SKM-1 (cell line): ENCODE data around the gene WDR20.
"Not testable (repeated sequence)": the region's sequence is repeated elsewhere in the genome, so short reads cannot be mapped to it uniquely, and the experiment has no call there.

Experiments used
- DNase-seq: peaks from one replicate; lab custom pipeline; 2025; ENCODE audit not compliant: unreplicated experiment; lab: John Stamatoyannopoulos, UW

Gene WDR20

DNA sequence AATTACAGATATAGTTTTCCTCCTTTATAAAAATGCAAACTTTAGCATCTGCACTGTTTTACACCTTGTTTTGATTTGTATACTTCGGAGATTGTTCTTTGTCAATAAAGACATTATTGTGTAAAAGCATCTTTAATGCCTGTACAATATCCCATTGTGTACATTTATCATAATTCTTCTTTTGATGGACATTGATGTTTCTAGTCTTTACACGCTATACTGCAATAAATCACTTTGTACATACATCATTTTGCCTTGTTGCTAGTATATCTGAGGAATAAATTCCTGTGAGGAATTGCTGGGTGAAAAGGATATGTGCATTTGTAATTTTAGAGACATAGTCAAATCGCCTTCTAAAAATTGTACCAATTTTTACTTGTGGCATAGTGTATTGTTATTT is 30.4 kb downstream of the WDR20 start:
- no peak for DNase-seq

DNA sequence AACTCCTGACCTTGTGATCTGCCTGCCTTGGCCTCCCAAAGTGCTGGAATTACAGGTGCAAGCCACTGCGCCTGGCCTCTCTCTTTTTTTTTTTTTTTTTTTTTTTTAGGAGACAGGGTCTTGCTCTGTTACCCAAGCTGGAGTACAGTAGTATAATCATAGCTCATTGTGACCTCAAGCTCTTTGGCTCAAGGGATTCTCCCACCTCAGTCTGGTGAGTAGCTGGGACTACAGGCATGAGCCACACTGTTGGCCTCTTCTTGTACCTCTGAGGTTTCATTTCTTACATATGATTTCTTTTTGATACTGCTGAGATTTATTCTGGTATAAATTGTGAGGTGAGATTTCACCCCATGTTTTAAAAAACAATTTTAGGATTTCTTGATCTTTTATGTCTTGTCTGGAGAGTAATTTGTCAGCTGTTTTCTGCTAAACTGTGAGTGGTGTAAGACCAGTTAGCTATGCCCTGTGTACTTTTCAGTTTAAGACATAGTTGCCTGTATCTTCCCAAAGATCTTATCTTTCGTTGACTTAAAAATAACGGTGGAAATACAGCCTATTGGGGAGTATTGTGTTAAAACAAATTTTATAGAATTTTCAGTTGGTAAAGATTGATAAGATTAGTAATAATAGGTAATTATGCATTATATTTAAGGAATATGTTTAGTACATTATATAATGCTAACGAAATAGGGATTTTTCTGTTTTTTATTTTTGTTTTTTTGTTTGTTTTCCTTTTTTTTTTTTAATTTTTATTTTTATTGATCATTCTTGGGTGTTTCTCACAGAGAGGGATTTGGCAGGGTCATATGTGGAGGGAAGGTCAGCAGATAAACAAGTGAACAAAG is 31.7 kb downstream of the WDR20 start:
- DNase-seq: no peak

DNA sequence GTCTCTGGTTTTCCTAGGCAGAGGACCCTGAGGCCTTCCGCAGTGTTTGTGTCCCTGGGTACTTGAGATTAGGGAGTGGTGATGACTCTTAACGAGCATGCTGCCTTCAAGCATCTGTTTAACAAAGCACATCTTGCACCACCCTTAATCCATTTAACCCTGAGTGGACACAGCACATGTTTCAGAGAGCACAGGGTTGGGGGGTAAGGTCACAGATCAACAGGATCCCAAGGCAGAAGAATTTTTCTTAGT is 32.2 kb downstream of the WDR20 start:
- not testable (repeated sequence) for DNase-seq

DNA sequence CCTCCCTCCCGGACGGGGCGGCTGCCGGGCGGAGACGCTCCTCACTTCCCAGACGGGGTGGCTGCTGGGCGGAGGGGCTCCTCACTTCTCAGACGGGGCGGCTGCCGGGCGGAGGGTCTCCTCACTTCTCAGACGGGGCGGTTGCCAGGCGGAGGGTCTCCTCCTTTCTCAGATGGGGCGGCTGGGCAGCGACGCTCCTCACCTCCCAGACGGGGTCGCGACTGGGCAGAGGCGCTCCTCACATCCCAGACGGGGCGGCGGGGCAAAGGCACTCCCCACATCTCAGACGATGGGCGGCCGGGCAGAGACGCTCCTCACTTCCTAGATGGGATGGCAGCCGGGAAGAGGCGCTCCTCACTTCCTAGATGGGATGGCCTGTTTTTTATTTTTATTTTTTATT is 33.0 kb downstream of the WDR20 start:
- not testable (repeated sequence) for DNase-seq

DNA sequence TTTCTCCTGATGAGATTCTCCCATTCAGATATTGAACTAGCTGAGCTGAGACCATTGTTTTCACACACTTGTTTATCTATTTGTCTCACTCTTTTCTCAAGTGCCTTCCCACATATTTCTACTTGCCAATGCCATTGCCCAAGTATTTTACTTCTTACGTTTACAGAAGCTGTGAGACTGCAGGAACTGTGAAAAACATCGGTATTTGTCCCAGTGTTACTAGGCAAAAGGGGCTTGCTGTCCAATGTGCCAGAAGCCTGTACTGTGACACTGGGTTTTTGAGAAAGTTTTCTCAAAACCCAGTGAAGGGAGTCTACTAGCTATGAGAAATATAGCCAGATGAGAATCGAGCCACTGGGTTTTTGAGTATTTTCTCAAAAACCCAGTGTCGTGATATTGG is 37.5 kb downstream of the WDR20 start:
- DNase-seq: no peak

DNA sequence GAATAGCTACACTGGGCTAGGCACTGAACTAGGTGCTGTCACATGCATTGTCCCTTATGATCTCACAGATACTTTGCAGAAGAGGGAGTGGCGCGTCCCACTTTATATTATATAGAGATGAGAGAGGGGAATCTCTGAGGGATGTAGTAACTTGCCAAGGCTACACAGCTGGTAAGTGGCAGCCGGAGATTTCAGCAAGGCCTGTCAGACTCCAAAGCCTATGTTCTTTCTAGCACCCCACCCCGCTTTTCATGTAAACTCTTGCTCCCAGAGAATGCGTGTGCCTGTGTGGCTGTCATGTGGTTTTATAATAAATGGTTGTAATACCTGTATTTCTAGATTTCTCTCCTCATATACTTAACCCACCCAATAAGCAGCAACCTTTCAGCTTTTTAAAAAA is 39.1 kb downstream of the WDR20 start:
- no peak for DNase-seq

DNA sequence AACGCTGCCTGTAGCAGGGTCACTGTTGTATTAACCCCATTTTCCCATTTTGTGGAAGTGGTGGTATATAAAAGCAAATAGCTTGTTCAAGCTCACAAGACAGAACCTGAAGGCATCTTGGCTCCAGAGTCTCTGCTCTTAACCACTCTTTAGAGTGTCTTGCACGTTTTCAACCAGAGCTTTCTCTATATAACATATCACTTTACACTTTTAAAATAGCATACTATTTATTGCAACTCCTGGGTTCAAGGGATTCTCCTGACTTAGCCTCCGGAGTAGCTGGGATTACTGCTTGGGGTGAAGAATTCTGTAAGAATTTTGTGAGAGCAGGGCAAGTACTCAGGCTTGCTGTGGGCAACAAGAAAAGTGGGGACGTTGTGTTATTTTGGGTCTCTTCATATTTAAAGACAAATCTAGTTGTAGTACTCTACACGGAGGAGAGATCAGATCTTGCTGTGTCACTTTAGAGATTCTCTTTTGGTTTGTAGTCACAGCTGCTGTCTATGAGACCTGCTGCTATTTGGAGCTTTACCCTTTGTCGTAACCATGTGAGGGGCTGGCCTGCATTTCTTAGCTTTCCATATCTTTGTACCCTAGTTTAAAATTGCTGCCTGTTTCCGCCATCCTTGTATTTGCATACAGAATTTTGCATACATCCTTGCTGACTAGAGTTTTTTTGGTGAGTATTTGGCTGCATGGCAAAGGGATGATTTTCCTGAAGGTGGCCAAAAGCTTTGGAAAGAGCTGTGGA is 40.7 kb downstream of the WDR20 start:
- no peak for DNase-seq

DNA sequence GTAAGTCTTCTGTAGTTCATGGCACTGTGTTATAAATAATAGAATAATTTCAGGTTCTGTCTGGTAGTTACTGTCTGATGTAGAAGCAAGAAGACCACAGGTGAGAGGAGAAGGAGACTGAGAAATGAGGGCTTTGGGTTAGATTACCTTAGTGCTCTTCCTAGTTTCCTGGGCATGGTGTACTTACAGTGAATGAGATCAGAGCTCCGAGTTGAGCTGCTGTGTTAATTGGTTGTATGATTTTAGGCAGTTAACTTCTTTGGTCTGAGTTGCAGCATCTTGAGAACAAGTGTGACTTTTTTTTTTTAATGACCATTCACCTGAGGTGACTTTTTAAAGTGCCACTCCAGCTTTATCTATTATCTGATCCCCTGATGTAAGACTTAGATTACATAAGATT is 41.5 kb downstream of the WDR20 start:
- DNase-seq: no peak

DNA sequence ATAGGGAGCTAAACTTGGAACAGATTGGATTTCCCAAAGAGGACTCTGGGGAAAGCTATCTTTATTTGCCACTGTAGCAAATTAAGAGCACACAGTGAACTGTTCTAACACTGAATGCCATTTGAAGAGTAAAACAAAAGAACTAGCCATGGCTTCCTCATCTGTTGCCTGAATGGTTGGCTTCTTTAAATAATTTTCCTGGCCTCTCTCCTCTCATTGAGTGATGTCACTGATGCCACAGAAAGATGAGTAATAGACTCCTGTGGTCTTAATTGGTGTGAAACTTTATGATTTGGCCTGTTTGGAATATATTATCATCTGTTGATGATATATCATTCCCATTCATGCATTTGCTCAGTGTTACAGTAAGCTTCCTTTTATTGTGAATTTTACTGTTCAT is 42.5 kb downstream of the WDR20 start:
- no peak for DNase-seq

DNA sequence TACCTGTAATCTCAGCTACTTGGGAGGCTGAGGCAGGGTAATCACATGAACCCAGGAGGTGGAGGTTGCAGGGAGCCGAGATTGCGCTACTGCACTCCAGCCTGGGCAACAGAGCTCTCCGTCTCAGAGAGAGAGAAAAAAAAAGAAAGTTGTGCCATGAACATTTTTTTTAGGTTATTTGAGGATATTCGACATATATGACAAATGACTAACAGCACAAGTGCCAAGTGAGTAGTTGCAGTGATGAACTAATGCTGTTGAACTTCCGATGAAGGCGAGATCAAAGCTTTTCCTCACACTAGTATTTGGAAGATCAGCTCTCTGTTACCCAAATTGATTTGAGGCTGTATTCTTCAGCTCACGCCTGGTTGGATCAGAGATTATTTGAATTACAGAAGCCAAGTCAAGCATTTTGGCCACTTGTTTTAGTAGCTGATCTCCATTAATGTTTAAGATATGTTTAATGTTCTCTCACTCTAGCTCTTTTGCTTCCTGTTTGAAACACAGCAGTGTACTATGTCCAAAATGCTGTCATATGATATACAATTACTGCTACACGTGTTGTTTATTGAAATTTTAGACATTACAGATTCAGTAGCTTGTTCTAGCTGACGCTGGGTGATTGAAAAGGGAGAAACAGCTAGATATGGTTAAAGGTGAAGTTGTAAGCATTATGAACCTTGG is 43.4 kb downstream of the WDR20 start:
- DNase-seq: no peak

DNA sequence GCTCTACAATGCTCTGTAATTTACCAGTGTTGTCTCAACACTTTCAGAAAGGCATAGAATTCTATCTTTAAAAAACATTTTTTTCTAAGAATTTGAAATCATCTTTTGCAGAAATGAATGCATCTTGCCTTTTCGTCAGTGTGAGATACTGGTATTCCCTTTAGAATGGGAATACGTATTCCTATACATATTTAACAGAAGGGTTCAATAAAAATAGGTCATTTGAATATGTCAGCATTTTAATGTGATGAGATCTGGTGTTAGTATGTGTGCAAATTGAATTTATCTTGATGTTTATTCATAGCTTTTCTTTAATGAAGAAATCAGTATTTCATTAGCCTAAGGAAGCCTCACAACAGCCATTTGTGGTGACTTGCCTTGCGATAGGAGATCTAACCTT is 44.2 kb downstream of the WDR20 start:
- DNase-seq: no peak

DNA sequence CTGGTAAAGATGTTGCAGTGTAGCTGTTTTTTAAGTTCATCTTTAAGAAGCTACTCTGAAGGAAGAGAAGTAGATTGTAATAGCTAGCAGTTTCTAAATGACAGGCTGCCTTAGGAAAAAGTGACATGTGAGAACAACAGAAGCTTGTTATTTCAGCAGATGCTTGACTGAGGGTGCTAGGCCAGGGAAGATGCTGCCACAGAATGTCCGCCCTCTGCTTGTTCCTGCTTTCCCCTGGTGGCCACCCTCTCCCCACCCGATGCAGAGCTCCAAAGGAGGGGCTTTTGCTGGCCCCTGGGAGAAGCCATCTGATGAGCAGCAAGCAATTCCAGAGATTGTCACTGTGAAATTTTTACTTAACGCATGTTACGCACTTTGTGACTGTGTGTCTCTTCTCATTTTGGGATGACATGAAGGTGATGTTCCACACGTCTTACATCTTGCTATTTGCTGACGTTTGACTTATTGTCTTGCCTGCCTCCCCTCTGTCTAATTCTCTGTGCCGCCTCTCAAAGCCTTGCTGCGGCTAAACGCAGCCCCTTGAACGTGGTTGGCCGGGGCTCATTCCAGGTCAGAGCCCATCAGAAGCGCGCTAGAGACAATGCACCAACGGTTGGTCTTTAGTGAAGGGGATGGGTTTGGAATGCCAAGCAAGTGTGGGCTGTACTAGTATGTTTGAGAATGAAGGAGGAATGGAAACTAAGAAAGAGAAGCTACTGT is 44.8 kb downstream of the WDR20 start:
- no peak for DNase-seq

DNA sequence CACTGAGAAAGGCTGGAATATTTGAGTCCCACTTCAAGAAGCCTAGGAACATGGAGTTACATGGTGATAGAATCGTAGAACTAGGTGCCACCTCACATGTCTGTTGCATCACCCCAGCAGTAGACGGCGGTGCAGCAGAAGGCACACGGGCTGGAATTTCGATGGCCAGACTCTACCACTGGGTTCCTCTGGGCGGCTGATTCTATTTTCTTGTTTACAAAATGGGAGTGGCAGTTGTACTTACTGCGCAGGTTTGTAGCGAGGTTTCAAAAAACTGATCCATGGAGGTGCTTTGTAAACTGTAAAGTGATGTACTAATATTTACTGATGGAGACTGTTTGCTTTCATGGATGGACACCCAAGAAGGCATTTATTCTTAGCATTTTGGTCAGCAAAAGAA is 45.7 kb downstream of the WDR20 start:
- no peak for DNase-seq

DNA sequence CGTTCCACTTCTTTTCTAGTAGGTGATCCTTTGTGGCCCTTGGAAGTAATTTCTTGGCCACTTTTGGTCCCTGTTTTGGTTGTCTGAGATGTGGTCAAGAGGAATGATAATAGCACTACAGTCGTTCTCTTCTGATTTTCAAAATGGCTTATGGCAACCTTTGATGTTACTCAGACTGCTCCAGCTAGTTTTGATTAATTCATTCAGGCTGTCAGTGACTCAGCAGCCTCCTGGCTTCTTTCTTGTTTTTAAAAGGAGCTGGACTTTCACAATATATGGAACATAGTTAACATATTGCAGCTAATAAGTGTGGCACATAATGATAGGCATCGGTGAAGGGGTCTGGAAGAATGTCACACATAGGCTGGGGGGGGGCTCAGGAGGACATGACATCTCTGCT is 47.3 kb downstream of the WDR20 start:
- DNase-seq: no peak

DNA sequence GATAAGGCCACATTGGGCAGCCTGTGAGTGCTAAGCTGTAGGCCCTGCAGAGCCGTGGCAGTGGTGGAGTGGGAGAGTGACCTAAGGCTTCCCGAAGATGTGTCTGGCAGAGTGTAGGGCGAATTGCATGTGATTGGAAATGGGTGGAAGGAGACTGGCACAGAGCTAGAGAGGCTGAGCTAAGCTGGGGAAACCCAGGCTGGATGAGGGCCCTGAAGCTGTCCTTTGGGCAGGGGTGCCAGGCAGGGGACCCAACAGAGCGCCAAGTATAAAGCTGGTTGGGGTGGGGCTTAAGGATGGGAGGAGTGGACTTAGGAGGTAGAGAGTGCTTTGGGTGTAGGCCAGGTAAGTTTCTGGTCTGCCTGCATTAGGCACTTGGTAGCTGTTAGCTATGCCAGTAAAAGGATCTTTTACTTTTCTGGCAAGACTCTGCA is 47.9 kb downstream of the WDR20 start:
- no peak for DNase-seq

DNA sequence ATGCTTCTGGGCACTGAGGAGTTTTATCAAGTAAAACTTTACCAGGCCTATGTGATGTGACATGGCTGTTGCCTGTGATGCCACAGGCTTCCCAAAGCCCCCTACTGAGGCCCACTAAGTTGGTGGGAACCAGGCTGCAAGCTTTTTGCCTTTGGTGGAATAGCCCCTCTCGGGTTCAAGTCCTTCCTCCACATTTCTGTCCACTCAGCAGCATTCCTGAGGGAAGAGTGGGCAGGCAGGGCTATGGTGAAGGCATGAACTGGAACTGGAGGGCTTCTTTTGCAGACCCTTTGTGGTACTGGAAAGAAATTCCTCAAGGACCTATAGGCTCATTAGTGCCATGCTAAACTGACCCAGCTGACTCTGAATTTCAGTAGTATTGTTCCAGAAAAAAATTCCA is 48.5 kb downstream of the WDR20 start:
- DNase-seq: no peak

DNA sequence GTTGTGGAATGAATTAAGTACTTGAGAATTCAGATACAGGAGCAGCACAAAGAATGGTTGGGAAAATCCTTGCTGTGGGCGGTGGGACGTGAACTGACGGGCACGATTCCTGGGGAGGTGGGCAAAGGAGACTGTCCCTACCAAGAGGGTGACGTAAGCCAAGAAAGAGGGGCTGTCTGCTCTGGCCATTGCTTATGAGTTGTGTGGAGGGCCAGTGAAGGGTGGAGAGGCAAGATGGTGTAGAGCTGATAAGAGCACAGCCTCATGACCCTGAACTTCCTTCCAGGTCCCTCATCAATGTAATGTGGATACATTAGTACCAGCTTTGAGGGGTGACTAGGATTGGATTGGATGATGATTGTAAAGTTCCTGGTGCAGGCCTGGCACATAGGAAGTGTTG is 50.2 kb downstream of the WDR20 start:
- no peak for DNase-seq

DNA sequence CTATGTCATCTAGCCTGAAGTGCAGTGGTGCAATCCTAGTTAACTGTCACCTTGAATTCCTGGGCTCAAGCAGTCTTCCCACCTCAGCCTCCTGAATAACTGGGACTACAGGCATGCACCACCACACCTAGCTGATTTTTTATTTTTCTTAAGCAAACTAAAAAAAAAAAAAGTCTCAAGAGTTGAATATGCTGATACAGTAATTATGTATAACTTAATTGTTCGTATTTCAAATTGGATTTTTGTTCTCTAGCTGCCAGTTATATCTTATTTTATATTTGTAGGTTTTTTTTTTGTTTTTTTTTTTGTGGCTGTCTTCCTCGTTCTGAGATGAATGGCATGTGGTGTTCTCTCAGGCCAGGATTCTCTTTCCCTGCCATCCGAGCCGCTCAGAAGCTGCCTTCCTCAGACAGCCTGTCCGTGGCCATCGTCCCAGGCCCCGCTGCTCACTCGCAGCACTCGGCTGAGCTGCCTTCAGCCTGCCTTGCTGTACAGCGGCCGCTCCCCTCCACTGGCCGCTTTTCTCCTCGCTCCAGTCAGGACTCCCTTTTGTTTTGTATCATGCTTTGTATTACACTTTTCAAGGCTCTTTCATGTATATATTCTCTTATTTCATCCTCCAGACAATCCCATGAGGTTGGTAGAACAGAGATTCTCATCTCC is 53.3 kb downstream of the WDR20 start:
- no peak for DNase-seq

DNA sequence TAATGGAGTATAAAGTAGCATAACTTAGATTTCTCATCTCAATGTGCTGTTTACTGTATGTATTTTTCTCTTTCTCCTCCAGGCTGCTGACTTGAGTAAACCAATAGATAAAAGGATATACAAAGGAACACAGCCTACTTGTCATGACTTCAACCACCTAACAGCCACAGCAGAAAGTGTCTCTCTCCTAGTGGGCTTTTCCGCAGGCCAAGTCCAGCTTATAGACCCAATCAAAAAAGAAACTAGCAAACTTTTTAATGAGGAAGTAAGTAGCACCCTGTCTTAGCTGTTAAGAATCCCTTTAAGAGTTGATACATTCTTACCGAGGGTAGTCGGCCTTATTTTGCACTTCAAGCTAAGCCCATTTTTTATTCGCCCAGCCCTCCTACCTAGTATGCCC is 55.2 kb downstream of the WDR20 start:
- DNase-seq: no peak

DNA sequence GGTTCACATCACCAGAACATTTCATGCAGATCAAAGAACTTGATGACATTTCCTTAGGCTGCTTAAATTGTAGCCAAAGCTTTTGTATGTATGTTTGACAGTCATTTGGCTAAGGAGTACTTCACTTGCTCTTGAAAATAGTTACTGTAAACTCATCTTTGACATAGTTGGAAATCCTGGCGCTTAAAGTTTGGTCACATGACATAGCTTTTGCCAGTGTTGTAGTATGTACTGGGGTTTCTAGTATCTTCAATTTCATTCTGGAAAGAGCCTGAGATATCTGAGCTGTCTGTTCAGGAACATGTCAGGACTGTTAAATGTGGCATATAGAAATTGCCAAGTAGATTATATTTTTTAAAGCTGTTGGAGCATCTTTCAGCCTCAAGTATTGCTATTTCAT is 55.7 kb downstream of the WDR20 start:
- DNase-seq: no peak
